ENCODE data around the gene CYP24A1.

CYP24A1 gene

DNA sequence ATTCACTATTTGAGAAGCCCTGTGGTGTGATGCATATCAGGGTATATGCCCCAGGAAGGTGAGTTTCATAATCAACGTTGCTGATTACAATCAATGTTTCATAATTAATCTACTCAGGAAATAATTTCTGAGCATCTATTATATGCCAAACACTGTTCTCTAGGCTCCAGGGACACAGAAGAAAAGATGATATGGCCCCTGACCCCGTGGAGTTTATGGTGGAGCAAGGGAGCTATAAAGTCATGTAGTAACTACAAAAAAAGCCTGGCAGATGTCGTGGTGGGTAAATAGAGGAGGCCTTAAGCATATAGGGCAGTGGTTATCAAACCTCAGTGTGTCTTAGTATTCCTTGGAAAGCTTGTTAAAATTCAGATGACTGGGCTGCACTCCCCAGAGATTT is 63.3 kb downstream of the CYP24A1 start:
- DNase-seq, result no peak

DNA sequence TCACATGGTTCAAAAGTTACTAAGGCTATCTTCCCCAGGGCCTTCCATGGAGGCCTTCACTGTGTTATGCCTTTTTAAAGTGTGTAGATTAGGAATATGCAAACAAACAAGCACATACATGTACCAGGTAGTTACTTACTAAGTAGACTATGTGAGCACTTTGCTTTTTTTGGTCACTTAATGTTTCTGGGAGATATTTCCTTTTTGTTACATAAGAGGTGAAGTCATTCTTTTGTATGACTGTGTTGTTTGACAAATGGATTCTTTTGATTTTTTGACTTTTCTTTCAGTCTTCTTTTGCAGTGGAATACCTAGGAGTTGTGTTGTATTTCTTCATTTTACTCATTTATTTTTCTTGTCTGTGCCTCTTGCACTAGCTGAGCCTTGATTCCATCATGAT is 63.7 kb downstream of the CYP24A1 start:
- DNase-seq, result no peak

DNA sequence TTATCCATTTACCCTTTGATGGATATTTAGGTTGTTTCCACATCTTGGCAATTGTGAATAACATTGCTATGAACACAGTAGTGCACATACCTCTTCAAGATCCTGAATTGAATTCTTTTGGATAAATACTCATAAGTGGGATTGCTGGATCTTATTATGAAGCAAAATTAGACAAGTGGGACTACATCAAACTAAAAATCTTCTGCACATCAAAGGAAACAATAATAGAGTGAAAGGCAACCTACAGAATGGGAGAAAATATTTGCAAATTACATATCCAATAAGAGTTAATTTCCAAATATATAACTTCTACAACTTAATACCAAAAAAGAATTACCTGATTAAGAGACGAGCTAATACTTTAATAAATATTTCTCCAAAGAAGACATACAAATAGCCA is 65.0 kb downstream of the CYP24A1 start:
- no peak for DNase-seq

DNA sequence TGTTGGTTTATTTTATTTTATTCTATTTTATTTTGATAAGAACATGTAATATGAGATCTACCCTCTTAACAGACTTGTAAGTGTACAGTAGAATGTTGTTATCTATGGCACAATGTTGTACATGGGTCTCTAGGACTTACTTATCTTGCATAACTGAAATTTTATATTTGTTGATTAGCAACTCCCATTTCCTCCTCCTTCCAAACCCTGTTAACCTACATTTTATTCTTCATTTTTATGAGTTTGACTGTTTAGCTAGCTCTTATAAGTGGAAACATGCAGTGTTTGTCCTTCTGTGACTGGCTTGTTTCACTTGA is 65.5 kb downstream of the CYP24A1 start:
- DNase-seq, result no peak

DNA sequence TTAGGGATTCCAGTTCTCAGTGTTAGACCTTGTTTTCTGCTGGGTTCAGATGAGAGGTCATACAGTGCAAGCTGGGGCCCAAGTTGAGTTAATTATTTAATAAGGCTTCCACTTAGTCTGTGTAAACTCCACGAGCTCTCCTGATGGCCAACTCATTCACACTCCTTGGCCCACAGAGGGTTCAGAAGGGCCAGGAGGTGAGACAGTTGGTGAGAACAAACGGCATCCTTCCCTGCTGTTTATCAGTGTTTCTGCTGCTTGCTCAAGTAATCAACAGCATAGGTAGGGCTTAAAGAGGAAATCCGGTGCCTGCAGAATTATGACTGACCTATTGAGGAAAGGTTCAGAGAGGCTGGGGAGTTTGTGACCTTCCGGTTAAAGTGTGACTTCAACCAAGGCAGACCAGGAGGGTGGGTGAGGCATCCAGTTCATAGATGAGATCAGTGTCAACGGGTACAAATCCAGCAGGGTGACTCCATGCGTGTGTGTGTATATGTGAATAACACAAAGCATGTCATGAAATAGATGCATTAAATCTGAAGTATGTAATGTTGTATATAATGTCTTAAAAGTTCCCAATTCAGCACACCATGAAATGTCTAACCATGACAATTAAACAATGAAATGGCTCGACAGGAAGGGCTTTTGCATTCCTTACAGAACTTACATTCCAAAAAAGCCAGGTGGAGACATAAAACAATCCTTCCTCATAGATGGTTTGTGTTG is 66.0 kb downstream of the CYP24A1 start:
- no peak for DNase-seq

GRCh38 chr20:54107181-54107580 is 66.6 kb downstream of the CYP24A1 start:
- DNase-seq, result no peak

DNA sequence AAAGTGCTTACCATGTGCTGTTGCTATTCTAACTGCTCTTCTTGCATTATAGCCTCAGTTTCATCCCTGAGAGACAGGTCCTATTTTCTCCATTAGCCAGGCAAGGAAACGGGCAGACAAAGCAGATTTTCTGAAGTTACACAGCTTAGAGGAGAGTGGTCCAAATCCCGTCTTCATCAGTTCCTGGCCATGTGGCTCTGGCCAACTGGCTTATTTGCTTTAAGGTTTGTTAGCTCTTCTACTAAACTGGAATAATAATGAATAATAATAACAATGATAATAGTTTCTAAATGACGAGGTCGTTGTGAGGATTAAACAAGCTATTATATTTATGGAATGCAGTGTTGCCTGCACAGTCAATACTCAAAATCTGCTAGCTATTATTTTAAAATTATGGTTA is 67.6 kb downstream of the CYP24A1 start:
- DNase-seq, result no peak

- DNase-seq, result no peak
These were observed 68.1 kb downstream of the CYP24A1 start for GRCh38 chr20:54105653-54106052.

GRCh38 chr20:54104781-54105180 is 69.0 kb downstream of the CYP24A1 start:
- DNase-seq, result no peak

DNA sequence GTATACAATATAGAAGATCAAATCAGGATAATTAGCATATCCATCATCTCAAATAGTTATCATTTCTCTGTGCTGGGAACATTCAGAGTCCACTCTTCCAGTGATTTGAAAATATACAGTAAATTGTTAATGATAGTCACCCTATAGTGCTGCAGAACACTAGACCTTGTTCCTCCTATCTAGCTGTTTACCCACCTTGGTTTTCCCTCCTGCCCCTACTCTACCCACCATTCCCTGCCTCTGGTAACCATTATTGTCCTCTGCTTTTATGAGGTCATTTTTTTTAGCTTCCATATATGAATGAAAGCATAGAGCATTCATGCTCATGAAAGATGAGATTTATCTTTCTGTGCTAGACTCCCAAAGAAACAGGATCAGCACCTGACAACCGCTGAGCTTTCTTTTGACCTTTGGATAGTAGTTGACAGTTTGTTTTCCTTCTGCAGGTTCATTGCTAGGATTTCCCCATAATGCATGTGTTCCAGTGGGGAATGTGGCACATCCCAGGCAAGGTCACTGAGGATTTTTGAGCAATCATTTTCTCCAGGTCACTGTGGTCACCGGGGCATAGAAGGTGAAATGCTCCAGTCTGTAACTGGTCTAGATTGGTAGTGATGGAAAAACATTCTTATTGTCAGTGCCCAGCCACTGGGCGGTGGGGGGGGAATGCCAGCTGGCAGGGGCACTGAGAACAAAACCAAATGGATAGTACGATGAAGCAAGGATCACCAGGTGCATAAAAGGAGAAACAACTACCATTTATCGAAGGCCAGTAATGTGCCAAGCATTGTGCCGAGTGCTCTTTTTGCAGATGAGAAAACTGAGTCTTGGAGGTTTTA is 69.8 kb downstream of the CYP24A1 start:
- DNase-seq, result no peak

Measured in NCI-H2107 (cell line).